ENCODE measurements around the gene GCH1.

Gene GCH1

GRCh38 chr14:54816450-54816849 is 86.2 kb downstream of the GCH1 start:
- TF ChIP-seq NFRKB (IDR thresholded peaks at IDR 0.05) (no peak), TARDBP (IDR thresholded peaks at IDR 0.05) (no peak), SUZ12 (IDR thresholded peaks at IDR 0.05) (no peak), SP1 (IDR thresholded peaks at IDR 0.05) (no peak), FOXM1 (IDR thresholded peaks at IDR 0.05; ENCODE audit: borderline replicate concordance) (no peak), CTBP1 (IDR thresholded peaks at IDR 0.05; ENCODE audit: borderline replicate concordance) (no peak), ARNT (IDR thresholded peaks at IDR 0.05) (no peak), FOXA1 (IDR thresholded peaks at IDR 0.05) (no peak), ELF4 (IDR thresholded peaks at IDR 0.05) (no peak), PKNOX1 (IDR thresholded peaks at IDR 0.05) (no peak), BHLHE40 (IDR thresholded peaks at IDR 0.05; ENCODE audit: borderline replicate concordance) (no peak), L3MBTL2 (conservative IDR thresholded peaks at IDR 0.05) (no peak), LEF1 (IDR thresholded peaks at IDR 0.05; ENCODE audit: borderline replicate concordance) (no peak), FOXK2 (IDR thresholded peaks at IDR 0.05) (no peak), HDGF (IDR thresholded peaks at IDR 0.05; ENCODE audit: borderline replicate concordance) (no peak), ZNF384 (IDR thresholded peaks at IDR 0.05) (no peak)
- POLR2A ChIA-PET: interaction anchor here (0.6 kb wide), 1 partner anchor 54 kb away, joined by 3 read pairs; no protein-coding TSS in a partner anchor
- CTCF ChIA-PET: interaction anchor here (3.0 kb wide), 1 partner anchor 12 kb away, joined by 25 read pairs; no protein-coding TSS in a partner anchor
- DNase-seq (ENCODE audit: extremely low spot score): no peak

- TF ChIP-seq SP1 (IDR thresholded peaks at IDR 0.05) (no peak), LEF1 (IDR thresholded peaks at IDR 0.05; ENCODE audit: borderline replicate concordance) (no peak), TARDBP (IDR thresholded peaks at IDR 0.05) (no peak), ZNF384 (IDR thresholded peaks at IDR 0.05) (no peak), ARNT (IDR thresholded peaks at IDR 0.05) (no peak), HDGF (IDR thresholded peaks at IDR 0.05; ENCODE audit: borderline replicate concordance) (no peak), NFRKB (IDR thresholded peaks at IDR 0.05) (no peak), SUZ12 (IDR thresholded peaks at IDR 0.05) (no peak), FOXK2 (IDR thresholded peaks at IDR 0.05) (no peak), FOXM1 (IDR thresholded peaks at IDR 0.05; ENCODE audit: borderline replicate concordance) (no peak), L3MBTL2 (conservative IDR thresholded peaks at IDR 0.05) (no peak)
- POLR2A ChIA-PET: no interaction called here
- CTCF ChIA-PET: no interaction called here
- DNase-seq (ENCODE audit: extremely low spot score): no peak
These were observed 87.1 kb downstream of the GCH1 start for GRCh38 chr14:54815515-54815914.

GRCh38 chr14:54815016-54815415 is 87.6 kb downstream of the GCH1 start:
- DNase-seq (ENCODE audit: extremely low spot score): no peak
- CTCF ChIA-PET: no interaction called here
- POLR2A ChIA-PET: no interaction called here
- TF ChIP-seq ELF4 (IDR thresholded peaks at IDR 0.05) (no peak), SP1 (IDR thresholded peaks at IDR 0.05) (no peak), L3MBTL2 (conservative IDR thresholded peaks at IDR 0.05) (no peak)

- CTCF ChIA-PET: interaction anchor here (1.2 kb wide), 1 partner anchor 19 kb away, joined by 3 read pairs; no protein-coding TSS in a partner anchor
- no peak for DNase-seq (ENCODE audit: extremely low spot score)
- no peak for TF ChIP-seq NFRKB (IDR thresholded peaks at IDR 0.05)
- TF ChIP-seq ELF4 (IDR thresholded peaks at IDR 0.05): no peak
- POLR2A ChIA-PET: no interaction called here
These were observed 88.5 kb downstream of the GCH1 start for GRCh38 chr14:54814076-54814475.

- ChIA-PET CTCF (interaction anchor here (0.6 kb wide), 1 partner anchor 73 kb away, joined by 3 read pairs; no protein-coding TSS in a partner anchor), POLR2A (no interaction called here)
- no peak for DNase-seq (ENCODE audit: extremely low spot score)
- no peak for TF ChIP-seq SP1 (IDR thresholded peaks at IDR 0.05)
- no peak for TF ChIP-seq BHLHE40 (IDR thresholded peaks at IDR 0.05; ENCODE audit: borderline replicate concordance)
- no peak for TF ChIP-seq FOXM1 (IDR thresholded peaks at IDR 0.05; ENCODE audit: borderline replicate concordance)
- TF ChIP-seq CTBP1 (IDR thresholded peaks at IDR 0.05; ENCODE audit: borderline replicate concordance): no peak
- no peak for TF ChIP-seq HDGF (IDR thresholded peaks at IDR 0.05; ENCODE audit: borderline replicate concordance)
- TF ChIP-seq LEF1 (IDR thresholded peaks at IDR 0.05; ENCODE audit: borderline replicate concordance): no peak
- no peak for TF ChIP-seq ELF4 (IDR thresholded peaks at IDR 0.05)
- no peak for TF ChIP-seq PKNOX1 (IDR thresholded peaks at IDR 0.05)
- no peak for TF ChIP-seq FOXK2 (IDR thresholded peaks at IDR 0.05)
- TF ChIP-seq TARDBP (IDR thresholded peaks at IDR 0.05): no peak
- no peak for TF ChIP-seq ARNT (IDR thresholded peaks at IDR 0.05)
- no peak for TF ChIP-seq NFRKB (IDR thresholded peaks at IDR 0.05)
- TF ChIP-seq L3MBTL2 (conservative IDR thresholded peaks at IDR 0.05): no peak
- TF ChIP-seq ZNF384 (IDR thresholded peaks at IDR 0.05): no peak
- no peak for TF ChIP-seq FOXA1 (IDR thresholded peaks at IDR 0.05)
- TF ChIP-seq SUZ12 (IDR thresholded peaks at IDR 0.05): no peak
These were observed 89.5 kb downstream of the GCH1 start for GRCh38 chr14:54813081-54813480.

GRCh38 chr14:54812617-54813016 is 90.0 kb downstream of the GCH1 start:
- ChIA-PET CTCF (no interaction called here), POLR2A (no interaction called here)
- DNase-seq (ENCODE audit: extremely low spot score): no peak
- TF ChIP-seq ZNF384 (IDR thresholded peaks at IDR 0.05): no peak
- no peak for TF ChIP-seq ARNT (IDR thresholded peaks at IDR 0.05)
- no peak for TF ChIP-seq SUZ12 (IDR thresholded peaks at IDR 0.05)
- no peak for TF ChIP-seq L3MBTL2 (conservative IDR thresholded peaks at IDR 0.05)
- no peak for TF ChIP-seq HDGF (IDR thresholded peaks at IDR 0.05; ENCODE audit: borderline replicate concordance)
- no peak for TF ChIP-seq CTBP1 (IDR thresholded peaks at IDR 0.05; ENCODE audit: borderline replicate concordance)
- TF ChIP-seq FOXK2 (IDR thresholded peaks at IDR 0.05): no peak
- TF ChIP-seq BHLHE40 (IDR thresholded peaks at IDR 0.05; ENCODE audit: borderline replicate concordance): no peak
- no peak for TF ChIP-seq ELF4 (IDR thresholded peaks at IDR 0.05)
- no peak for TF ChIP-seq TARDBP (IDR thresholded peaks at IDR 0.05)
- TF ChIP-seq LEF1 (IDR thresholded peaks at IDR 0.05; ENCODE audit: borderline replicate concordance): no peak
- no peak for TF ChIP-seq FOXM1 (IDR thresholded peaks at IDR 0.05; ENCODE audit: borderline replicate concordance)
- TF ChIP-seq NFRKB (IDR thresholded peaks at IDR 0.05): no peak
- TF ChIP-seq FOXA1 (IDR thresholded peaks at IDR 0.05): no peak
- no peak for TF ChIP-seq SP1 (IDR thresholded peaks at IDR 0.05)
- no peak for TF ChIP-seq PKNOX1 (IDR thresholded peaks at IDR 0.05)
